GM19238 (cell line): Measurements from ENCODE around the gene PCCA.

ENCODE experiments used
- DNase-seq: peaks from one replicate; pipeline ENCODE4 v3.0.0; 2011; ENCODE audit warnings: low spot score; ENCODE audit not compliant: insufficient read length

PCCA gene

DNA sequence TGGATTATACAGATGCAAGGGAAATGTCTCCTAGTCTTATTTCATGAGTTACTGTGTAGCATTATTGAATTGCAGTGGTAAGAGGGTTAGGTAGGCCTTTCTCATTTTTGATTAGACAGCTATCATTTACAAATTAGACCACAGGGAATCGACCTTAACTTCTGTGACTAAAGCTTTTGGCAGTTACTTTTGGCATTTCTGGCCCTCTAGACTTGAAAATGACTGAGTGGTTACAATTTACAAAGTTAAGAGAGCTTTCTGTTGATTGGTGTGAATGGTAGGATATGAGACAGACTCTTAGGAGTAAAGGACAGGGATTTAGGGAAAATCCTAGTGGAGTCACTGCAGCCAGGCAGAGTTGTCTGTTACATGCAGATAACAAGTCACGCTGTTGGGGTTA, 413.6 kb downstream of the PCCA start:
- DNase-seq = no peak

DNA sequence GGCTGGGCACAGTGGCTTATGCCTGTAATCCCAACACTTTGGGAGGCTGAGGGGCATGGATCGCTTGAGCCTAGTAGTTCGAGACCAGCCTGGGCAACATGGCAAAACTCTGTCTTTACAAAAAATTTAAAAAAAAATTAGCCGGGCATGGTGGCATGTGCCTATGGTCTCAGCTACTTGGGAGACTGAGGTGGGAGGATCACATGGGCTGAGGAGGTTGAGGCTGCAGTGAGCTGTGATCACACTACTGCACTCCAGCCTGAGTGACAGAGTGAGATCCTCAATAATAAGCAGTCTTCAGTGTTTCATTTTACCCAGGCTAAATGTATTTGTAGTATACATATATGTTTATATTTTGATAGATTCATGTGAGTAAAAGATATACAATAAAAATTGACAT, 414.7 kb downstream of the PCCA start:
- DNase-seq = no peak

DNA sequence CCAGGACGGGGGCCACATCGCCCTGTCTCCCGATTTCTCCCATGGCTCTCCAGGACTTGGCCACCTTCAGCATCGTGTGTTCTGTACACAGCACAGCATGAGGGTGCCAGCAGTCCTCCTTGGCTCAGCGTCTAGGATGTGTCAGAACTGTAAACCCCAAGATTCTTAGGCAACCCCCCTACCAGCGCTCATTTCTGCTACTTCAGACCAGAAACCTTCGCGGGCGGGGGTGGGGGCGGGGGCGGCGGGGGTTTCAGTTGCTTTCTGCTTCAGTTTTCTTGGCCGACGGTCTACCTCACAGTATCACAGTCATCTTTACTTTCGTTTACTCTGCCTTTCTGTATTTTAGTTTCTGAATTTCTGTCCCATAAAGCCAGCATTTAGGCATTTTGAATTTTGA, 417.3 kb downstream of the PCCA start:
- DNase-seq = no peak

DNA sequence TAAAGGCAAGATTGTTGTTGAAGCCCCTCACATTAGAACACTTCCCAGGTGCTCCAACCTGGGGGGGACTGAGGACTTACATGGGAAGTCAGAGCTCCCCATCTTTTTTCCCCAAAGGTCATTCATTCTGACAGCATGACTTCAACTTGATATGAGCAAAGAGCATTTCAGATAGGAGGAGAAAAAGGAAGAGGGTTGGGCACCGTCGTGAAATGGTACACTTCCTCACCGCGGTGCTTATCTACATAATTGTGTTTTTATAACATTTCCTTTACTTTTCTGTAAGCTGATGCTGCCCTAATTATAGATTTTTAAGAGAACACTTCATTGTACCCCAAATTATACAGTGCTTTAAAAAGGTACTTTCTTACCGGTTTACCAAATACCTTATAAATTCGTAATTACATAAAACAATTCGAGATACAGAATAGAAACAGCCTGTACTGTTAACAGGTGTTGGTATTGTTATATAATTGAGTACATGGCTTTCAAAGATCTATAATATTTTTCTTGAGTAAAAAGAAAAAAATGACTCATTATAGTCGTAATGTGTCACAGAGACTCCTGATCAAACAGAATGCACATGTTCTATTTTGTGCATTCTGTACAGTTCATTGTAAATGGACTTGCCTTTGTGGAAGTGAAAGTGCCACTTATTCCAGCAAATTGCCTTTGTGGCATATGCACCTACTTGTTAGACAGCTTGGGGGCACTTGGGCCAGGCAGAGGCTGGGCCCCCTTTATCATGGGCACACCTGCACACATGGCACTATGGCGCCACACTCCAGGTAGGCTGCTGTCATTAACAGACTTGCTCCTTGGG, 417.9 kb downstream of the PCCA start:
- no peak for DNase-seq

DNA sequence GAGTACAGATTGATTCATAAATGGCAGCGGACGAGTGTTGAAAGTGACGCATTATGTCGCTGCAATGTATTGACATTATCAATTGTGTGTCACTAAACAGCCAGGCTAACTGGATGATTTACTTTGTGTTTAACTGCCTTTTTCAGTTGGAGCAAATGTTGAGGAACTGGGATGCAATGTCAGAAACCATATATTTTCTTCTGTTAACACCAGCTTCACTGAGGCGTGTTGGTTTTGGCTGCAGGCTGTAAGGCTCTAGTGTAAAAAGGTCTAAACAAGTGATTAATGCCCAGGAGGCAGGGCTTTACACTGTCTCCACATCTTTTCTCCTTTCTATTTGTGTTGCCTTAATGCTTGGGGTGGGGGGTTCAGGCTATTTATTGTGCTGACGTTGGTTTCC, 419.6 kb downstream of the PCCA start:
- DNase-seq = no peak

DNA sequence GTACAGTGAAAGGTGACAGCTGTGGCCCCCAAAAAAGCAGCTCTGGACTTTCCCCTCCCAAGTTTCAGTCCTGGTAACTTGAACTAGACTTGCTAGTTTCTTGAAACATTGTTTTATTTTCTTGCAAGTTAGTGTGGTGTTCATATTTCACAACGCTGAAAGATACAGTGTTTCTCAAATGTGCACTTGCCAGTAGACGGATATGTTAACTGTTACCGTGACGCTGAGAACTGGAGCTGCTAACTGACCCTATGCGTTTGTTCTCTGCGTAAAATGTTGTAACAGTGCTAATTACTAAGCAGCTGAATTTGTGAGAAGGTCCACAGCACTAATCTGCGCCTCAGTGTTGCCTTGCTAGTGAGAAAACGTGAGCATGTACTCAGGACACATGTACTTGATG, 420.1 kb downstream of the PCCA start:
- DNase-seq = no peak

DNA sequence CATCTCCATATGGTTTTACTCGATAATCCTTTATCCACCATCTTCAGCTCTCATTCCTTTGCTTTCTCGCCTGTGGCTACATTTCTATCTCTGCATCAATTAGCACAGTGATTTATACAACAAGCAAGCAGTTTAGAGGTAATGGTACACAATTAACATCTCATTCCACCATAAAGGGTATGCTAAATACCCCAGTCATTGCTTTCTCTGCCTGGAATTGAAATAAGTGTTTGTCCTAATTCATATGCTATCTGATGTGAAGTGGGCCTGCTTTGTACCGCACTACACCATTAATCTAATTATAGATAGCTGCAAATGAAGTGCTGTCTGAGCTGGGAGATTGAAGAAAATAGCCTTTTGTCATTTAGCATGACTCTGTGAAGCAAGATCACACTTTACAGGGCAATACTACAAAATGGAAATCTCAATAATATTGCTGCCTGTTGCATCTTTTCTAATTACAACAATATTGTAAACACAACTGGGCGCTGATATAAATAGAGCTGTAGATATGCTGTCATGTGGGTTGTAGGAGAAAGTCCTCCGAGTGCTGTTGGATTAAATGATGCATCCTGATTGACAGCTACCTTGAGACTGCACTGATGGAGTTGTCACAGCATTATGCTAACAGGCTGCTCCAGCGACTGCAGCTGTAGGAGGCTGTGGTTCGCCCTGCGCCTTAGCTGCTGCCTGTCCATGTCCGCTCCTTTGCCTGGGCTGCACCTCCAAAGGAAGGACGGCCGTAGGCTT, 421.5 kb downstream of the PCCA start:
- no peak for DNase-seq

DNA sequence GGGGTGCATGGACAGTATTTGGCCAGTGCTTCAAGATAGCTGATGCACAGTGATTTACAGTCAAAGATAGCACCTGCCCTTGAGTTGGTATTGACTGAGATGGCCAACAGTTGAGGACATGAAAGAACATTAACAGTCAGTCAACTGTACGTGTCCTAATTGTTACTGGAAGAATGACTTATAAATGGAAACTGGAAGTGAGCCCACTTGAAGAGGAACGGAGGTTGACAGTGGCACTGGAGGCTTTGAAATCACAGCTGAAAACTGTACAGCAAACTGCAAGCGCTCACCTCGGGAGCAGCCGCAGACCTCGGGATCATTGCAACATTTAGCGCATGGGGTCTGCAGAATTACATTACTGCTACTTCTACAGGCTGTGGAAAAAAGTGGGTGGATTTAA, 422.6 kb downstream of the PCCA start:
- no peak for DNase-seq

DNA sequence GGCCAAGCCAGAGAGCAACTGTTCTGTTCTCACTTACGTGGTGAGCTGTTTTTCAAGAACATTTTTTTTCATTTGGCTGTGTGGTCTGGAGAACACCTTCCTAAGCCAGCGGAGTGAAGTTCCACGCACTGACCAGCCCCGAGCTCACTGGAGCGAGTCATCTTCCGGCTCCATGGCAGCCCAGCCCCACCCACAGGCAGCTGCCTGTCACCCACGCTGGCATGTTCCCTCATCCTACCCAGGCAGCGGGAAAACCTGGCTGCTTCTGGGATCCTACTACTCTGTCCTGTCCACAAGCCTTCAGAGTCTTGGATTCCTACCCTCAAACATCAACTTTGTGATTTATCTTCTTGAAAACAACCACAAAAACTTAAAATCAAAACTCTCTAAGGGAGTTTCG, 423.5 kb downstream of the PCCA start:
- no peak for DNase-seq

DNA sequence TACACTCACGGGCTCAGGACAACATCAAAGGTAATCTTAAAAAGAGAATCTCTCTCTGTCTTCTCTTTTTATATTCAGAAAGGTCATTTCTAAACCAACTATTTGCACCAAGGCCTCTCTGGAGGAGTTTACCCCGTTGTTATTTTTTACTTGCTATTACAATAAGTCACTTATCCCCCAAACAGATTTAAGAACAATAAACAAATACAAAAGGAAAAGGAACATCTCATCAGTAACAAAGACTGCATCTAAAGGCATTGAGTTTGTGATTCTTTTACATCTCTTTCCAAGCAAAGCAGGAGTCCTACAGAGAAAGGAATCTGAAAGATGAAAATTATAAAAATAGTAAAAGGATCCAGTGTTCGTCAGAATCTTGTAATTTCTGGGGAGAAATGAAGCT, 424.3 kb downstream of the PCCA start:
- DNase-seq = no peak

DNA sequence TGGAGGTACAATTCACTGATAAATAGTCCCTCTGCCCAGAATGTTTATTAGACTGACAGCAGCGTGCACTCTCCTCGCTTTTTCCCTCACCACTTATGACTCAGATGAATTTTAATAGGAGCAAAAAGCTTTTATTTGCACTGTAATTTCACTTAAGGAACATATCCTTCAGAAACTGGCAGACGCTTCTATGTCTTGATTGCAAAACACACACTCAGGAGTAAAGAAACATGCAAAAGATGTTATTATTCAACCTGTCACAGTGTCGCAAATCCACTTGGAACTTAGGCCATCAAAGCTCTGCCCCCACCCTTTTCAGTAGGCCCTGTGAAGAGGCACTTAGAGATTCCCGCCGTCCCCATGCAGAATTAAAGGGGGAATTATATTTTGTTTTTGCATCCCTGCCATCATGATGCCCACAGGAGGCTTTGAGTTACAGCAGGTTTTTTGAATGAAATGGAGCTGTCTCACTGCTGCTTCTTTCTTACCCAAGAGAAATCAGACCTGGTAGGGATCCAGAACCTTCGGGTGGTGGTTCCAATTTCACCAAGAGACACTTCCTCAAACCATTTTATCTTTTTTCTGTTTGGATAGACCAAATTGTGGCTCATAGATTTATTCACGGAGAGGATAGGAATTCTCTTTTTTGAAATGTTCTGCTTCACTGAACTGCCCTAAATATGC, 425.2 kb downstream of the PCCA start:
- no peak for DNase-seq

DNA sequence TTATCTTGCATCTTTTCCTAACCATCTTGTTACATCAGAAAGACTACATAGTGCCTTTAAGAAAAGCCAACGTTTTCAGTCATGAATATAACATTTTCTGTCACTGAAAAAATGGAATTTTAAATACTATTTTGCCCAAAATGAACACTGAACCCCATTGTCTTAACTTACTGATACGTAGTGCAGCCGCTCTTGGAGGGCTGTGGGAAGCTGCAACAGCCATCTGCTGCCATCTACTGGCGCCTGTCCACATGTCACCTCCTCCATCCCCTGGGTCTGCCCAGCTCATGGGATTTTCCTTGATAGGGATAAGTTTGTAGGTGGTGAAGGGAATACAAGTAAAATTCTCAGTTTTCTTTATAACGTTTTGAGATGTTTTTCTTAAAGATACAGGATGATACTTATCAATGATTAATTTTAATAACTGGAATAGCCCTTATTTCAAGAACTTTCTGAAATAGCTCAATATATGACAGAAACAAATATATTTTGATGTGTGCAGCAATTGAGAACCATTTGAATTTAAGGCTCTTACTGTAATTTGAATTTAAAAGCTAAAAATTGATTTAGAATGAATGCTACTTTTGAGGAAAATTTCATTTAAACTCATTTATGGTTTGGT, 426.0 kb downstream of the PCCA start:
- DNase-seq = peak; percentile 76

DNA sequence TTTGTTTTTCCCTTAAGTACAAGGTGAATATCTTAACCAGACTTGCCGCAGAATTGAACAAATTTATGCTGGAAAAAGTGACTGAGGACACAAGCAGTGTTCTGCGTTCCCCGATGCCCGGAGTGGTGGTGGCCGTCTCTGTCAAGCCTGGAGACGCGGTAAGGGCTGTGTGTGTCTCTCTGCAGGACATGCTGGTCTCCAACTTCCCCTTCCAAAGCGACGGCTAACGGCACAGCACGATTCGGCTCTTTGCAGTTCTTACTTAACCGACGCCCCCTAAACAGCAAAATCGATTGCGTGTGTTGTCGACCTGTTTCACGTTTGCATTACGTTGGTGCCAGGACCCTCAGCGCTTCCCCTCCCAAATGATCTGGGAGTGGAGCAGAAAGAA, 426.5 kb downstream of the PCCA start:
- no peak for DNase-seq

DNA sequence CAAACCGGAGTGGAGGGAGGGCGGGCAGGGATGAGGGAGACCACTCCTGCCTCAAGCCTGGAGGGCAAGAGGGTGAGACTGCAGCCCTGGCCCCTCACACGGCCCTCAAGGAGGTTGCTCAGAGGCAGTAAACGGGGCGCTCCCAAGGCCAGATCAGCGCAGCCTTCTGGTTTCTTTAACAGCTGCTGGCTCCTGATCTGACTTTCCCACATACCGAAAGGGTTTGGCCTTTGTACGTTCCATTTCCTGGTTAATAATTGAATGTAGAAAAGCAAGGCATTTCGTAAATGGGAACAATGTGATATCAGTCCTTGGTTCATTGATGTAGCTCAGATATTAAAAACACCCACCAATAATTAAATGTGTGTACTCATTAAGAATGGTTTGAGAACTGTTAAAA, 428.2 kb downstream of the PCCA start:
- DNase-seq = no peak

DNA sequence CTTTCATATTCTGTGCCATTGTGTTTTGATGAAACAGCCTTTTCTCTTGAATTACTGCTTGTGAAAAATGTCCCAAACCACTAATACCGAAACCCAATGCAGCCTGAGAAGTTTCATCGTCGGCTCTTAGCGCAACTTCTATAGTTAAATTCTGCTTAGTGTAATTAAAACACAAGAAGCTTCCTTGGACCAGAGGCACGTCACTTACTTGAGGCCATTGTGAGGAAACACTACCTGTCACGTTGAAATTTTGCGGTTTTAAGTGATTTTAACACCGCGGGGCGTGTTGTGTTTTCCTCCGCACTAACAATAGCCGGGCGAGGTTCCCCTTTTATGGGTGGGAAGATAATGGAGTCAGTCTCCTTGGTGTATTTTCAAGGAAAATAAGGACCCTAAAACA, 428.8 kb downstream of the PCCA start:
- DNase-seq = no peak

DNA sequence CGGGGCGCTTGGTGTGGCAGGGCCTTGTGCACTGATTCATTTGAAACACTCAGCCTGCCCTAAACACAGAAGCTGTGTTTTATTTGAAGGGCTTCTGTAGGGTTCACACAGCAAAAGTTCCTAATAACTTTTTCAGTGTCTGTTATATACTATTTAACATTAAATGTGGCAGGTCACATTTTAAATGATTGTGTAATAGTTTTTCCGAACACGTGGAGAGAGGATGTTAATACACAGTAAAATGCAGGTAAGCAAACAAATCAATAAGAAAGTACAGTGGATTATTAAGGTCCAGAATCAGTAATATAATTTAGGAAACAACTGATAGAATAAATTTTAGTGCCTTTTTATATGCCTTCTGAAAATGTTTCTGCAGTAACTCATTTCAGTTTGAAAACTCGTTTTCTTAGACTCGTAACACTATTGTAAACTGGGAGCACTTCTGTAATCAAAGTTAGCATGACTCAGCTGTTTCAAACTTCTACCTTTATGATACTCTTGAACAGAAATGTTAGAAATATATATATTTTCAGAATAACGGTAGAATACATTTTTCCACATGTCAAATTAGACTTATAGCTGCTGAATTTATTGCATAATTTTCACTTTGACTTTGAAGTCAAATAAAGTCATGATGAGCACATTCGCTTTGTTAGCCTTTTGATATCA, 429.6 kb downstream of the PCCA start:
- DNase-seq = no peak

DNA sequence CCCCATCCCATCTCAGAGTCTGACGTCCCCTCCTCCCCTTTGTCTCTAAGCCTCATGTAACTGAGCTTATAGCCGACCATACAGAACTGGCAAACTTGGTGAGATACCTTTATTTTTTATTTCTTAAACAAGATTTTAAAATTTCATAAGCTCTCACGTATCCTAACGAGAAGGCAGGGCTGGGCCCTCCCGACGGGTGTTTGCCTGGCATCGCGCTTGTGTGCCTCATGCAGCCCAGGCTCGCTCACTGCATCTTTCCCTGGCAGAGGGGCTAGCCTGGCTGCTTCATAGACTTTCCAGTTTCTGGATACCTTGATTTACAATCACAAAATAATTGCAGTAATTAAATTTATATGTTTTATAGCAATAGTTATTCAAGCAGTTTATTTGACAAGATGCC, 430.7 kb downstream of the PCCA start:
- DNase-seq = no peak

DNA sequence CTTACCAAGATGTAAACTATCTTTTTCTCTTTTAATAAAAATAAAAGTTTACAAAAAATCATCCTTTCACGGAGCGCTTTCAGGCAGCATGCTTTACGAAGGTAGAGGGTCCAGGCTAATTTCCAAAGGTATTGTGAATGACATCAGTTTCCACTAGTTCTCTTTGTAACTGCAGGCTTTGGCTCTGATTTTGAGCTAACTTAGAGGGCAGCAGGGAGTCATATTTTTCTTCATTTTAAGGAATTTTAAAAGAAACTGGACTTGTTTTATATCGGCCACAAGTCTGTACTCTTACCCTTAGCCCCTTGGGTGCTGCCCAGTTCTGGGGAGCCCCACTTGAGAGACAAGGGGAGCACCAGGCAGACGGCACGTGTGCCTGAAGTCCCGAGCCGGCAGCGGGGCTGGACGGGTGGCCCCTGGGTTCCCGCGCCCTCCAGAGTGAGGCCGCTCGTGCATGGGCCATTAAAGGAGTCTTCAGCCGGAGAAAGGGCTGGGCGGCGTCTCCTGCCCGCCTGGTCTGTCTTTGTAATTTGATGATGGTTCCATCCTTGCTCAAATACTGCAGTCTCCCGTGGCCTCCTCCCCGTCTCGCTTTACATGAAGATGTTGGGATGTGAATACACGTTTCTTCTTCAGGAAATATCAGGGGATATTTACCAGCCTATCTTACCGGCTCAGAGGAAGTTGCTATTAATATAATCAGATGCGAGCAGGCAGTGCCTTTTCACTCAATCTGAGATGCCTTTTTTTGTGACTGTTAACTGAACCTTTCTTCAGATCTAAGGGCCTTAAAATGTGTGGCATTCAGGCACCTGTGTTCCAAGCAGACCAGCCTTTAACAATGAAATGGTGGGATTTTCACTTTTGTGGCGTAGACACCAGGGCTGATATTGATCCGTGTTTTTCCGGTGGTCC, 432.3 kb downstream of the PCCA start:
- DNase-seq = no peak

DNA sequence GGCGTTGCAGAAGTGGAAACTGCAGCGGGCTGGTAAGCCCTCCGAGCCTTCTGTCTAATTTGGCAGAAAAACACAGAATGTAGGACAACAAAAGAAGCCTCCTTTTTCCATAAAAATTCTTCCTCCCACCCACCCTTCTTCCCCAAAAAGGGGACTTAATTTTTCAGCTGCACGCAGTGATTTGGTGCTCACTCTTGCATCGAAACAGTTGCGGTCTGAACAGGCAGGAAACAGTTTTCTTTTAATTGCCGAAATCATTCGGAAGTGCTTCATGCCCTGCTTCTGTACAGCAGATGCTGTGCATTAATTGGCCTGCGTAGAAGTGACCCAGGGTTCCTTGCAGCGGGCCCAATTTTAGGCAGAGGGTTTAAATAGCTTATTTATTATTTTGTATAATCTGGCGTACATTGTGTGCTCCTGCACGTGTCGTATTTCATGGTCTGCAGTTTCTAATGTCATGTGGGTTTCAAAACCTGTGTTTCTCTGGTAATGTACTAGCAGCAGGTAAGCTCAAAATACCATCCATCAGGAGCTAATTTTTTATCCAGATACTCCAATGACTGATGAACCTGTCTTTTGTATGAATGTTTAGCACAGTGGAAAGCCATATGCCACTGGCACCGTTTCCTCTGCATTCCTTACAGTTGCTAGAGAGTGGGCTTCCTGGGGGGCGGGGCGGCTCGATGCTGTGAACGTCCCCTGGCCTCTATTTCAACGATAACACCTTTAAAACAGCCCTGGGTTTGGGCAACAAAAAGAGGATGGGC, 433.1 kb downstream of the PCCA start:
- no peak for DNase-seq
